ENCODE results near the gene RABIF.

DNA sequence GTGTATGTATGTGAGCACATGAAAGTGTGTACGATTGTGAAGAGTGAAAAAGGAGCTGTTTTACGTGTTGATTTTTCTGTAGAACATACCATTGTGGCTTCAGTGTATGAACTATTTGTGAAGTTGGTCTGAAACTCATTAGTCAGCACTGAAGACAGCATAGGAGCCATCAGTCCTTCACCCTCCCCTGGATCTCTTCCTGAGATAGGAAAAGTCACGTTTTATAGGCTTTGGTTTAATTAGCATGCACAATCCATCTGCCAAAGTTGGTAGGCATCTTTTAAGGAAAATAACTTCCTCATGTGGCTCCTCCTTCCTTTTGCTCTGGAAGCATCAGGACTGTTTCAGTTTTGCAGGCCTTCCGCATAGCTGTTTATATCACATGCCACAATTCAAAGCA, 1.4 kb upstream of the RABIF start:
- TF ChIP-seq, protein P1, sequence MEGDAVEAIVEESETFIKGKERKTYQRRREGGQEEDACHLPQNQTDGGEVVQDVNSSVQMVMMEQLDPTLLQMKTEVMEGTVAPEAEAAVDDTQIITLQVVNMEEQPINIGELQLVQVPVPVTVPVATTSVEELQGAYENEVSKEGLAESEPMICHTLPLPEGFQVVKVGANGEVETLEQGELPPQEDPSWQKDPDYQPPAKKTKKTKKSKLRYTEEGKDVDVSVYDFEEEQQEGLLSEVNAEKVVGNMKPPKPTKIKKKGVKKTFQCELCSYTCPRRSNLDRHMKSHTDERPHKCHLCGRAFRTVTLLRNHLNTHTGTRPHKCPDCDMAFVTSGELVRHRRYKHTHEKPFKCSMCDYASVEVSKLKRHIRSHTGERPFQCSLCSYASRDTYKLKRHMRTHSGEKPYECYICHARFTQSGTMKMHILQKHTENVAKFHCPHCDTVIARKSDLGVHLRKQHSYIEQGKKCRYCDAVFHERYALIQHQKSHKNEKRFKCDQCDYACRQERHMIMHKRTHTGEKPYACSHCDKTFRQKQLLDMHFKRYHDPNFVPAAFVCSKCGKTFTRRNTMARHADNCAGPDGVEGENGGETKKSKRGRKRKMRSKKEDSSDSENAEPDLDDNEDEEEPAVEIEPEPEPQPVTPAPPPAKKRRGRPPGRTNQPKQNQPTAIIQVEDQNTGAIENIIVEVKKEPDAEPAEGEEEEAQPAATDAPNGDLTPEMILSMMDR (IDR thresholded peaks at IDR 0.05) = no peak
- no peak for TF ChIP-seq POLR2A (IDR thresholded peaks at IDR 0.05)
